HG03354 (cell line): ENCODE data around the gene LZTFL1.

Experiments
- ATAC-seq: cut with Tn5 transposase; IDR thresholded peaks from one replicate; pipeline ENCODE4 v1.9.1; 2021; ENCODE audit warnings: mild to moderate bottlenecking; ENCODE audit not compliant: unreplicated experiment, poor library complexity, severe bottlenecking

LZTFL1 gene

GRCh38 chr3:45841757-45842491 is at the start of gene LZTFL1:
Gene LZTFL1, minus strand, starts transcription at chr3:45842119. Its CDS starts 128 bp downstream, at chr3:45841991.
- peak; percentile 88 for ATAC-seq

- no peak for ATAC-seq
These were observed 48.5 kb upstream of the LZTFL1 start for GRCh38 chr3:45890405-45890804.

- no peak for ATAC-seq
These were observed 47.4 kb upstream of the LZTFL1 start for GRCh38 chr3:45889337-45889736.

- ATAC-seq: no peak
These were observed 46.0 kb upstream of the LZTFL1 start for GRCh38 chr3:45887759-45888511.

- ATAC-seq: no peak
These were observed 45.4 kb upstream of the LZTFL1 start for GRCh38 chr3:45887285-45887684.

GRCh38 chr3:45885979-45886705 is 44.2 kb upstream of the LZTFL1 start, which contains the start of gene CCR9:
Gene CCR9, plus strand, starts transcription at chr3:45886543. Its CDS starts 8,391 bp downstream, at chr3:45894934.
- no peak for ATAC-seq

GRCh38 chr3:45884368-45885201 is 42.7 kb upstream of the LZTFL1 start:
- no peak for ATAC-seq

GRCh38 chr3:45881078-45882022 is 39.4 kb upstream of the LZTFL1 start:
- ATAC-seq: no peak

GRCh38 chr3:45880725-45881077 is 38.8 kb upstream of the LZTFL1 start:
- ATAC-seq: no peak

GRCh38 chr3:45878124-45878523 is 36.2 kb upstream of the LZTFL1 start:
- no peak for ATAC-seq

- ATAC-seq: no peak
These were observed 32.9 kb upstream of the LZTFL1 start for GRCh38 chr3:45874677-45875346.

GRCh38 chr3:45873638-45874037 is 31.7 kb upstream of the LZTFL1 start:
- no peak for ATAC-seq

- no peak for ATAC-seq
These were observed 31.1 kb upstream of the LZTFL1 start for GRCh38 chr3:45873036-45873435.

GRCh38 chr3:45872569-45872968 is 30.6 kb upstream of the LZTFL1 start:
- ATAC-seq: no peak

- ATAC-seq: no peak
These were observed 29.9 kb upstream of the LZTFL1 start for GRCh38 chr3:45871780-45872179.

GRCh38 chr3:45870099-45870498 is 28.2 kb upstream of the LZTFL1 start:
- ATAC-seq: no peak

- no peak for ATAC-seq
These were observed 27.7 kb upstream of the LZTFL1 start for GRCh38 chr3:45869638-45870037.

- ATAC-seq: no peak
These were observed 26.7 kb upstream of the LZTFL1 start for GRCh38 chr3:45868650-45869049.
